Hepatocyte (in vitro differentiated cells): ENCODE data around the gene WDR41. TPM values are rescaled to one million over a fixed set of nuclear protein-coding genes. Genes with fewer than 3 reads are reported as not detected.

Experiments
- DNase-seq: peaks from one replicate; pipeline ENCODE4 v3.0.0-alpha.2; 2016; ENCODE audit warnings: low spot score
- H2AFZ ChIP-seq: fragments of 200-600 bp; sonication (generic); 2 replicates; pipeline ENCODE4 v1.6.0; 2016; ENCODE audit warnings: antibody characterized with exemption, mild to moderate bottlenecking
- H3K27ac ChIP-seq: fragments of 200-600 bp; sonication (generic); 2 replicates; pipeline ENCODE4 v1.5.1; 2016; ENCODE audit warnings: mild to moderate bottlenecking
- H3K27me3 ChIP-seq: fragments of 200-600 bp; sonication (generic); 2 replicates; pipeline ENCODE4 v1.6.1; 2016
- H3K36me3 ChIP-seq: fragments of 200-600 bp; sonication (generic); replicated peaks from 2 replicates; pipeline ENCODE4 v1.5.1; 2016; ENCODE audit warnings: low read depth; ENCODE audit not compliant: insufficient read depth
- H3K4me1 ChIP-seq: fragments of 200-600 bp; sonication (generic); 2 replicates; pipeline ENCODE4 v1.5.1; 2016; ENCODE audit warnings: mild to moderate bottlenecking, moderate library complexity; ENCODE audit not compliant: insufficient read depth
- H3K4me2 ChIP-seq: fragments of 200-600 bp; sonication (generic); 2 replicates; pipeline ENCODE4 v1.6.0; 2016
- H3K4me3 ChIP-seq: fragments of 200-600 bp; sonication (generic); 2 replicates; pipeline ENCODE4 v1.5.1; 2016; ENCODE audit warnings: mild to moderate bottlenecking
- H3K79me2 ChIP-seq: fragments of 200-600 bp; sonication (generic); 2 replicates; pipeline ENCODE4 v1.6.0; 2017; ENCODE audit warnings: mild to moderate bottlenecking
- H3K9me2 ChIP-seq: fragments of 200-600 bp; sonication (generic); replicated peaks from 2 replicates; pipeline ENCODE4 v1.6.0; 2017; ENCODE audit warnings: mild to moderate bottlenecking; ENCODE audit not compliant: insufficient read depth
- H3K9me3 ChIP-seq: fragments of 200-600 bp; sonication (generic); 2 replicates; pipeline ENCODE4 v1.5.1; 2016; ENCODE audit warnings: low read depth, mild to moderate bottlenecking
- H4K20me1 ChIP-seq: fragments of 200-600 bp; sonication (generic); 2 replicates; pipeline ENCODE4 v1.6.0; 2016; ENCODE audit warnings: mild to moderate bottlenecking; ENCODE audit not compliant: insufficient read depth, poor library complexity, severe bottlenecking
- EZH2 ChIP-seq: fragments of 200-600 bp; sonication (generic); IDR thresholded peaks from 2 replicates; pipeline ENCODE4 v1.6.1; 2016; ENCODE audit warnings: antibody characterized with exemption, mild to moderate bottlenecking, borderline replicate concordance
- EZH2phosphoT487 ChIP-seq: fragments of 200-600 bp; sonication (generic); IDR thresholded peaks from one replicate; pipeline ENCODE4 v1.6.1; 2018; ENCODE audit warnings: antibody characterized with exemption, mild to moderate bottlenecking, low read depth, moderate library complexity; ENCODE audit not compliant: unreplicated experiment, severe bottlenecking
- WGBS: methylation state at CpG from one replicate; pipeline ENCODE4 v1.1.6; 2016; ENCODE audit warnings: low lambda C conversion rate; ENCODE audit errors: missing lambda C conversion rate; 5-methylcytosine and 5-hydroxymethylcytosine counted together
- polyA plus RNA-seq: library from polyadenylated mRNA; unstranded; fragments of >200 nt; fragmentation: Nextera tagmentation; extraction: Ambion mirVana; gene quantifications from 2 replicates; pipeline ENCODE4 v1.2.1, GENCODE V29; 2016
- total RNA-seq: library from RNA; depleted of rRNA; stranded (reverse); fragments of >200 nt; gene quantifications from 2 replicates; pipeline ENCODE4 v1.2.3, GENCODE V29; 2014
- TF ChIP-seq, protein P1 (sequence below): fragments of 200-600 bp; sonication (generic); IDR thresholded peaks from 2 replicates; pipeline ENCODE4 v1.5.1; 2016; ENCODE audit warnings: antibody characterized with exemption, mild to moderate bottlenecking; ENCODE audit not compliant: poor library complexity

Gene WDR41
- total and polyA plus RNA-seq, 2 experiments from 2014 or later, result 40.5 to 80.5 TPM

DNA sequence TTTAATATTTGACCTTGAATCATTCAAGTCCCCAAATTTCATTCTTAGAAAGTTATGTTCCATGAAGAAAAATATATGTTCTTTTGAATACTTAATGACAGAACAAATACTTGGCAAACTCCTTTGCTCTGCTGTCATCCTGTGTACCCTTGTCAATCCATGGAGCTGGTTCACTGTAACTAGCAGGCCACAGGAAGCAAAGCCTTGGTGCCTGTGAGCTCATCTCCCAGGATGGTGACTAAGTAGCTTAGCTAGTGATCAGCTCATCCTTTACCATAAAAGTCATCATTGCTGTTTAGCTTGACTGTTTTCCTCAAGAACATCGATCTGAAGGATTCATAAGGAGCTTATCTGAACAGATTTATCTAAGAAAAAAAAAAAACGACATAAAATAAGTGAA lies 65.4 kb downstream of the WDR41 start:
- WGBS, result 49% methylated on average over 2 of the region's 2 CpGs
- TF ChIP-seq EZH2phosphoT487 (no peak), EZH2 (no peak)
- TF ChIP-seq, protein P1, sequence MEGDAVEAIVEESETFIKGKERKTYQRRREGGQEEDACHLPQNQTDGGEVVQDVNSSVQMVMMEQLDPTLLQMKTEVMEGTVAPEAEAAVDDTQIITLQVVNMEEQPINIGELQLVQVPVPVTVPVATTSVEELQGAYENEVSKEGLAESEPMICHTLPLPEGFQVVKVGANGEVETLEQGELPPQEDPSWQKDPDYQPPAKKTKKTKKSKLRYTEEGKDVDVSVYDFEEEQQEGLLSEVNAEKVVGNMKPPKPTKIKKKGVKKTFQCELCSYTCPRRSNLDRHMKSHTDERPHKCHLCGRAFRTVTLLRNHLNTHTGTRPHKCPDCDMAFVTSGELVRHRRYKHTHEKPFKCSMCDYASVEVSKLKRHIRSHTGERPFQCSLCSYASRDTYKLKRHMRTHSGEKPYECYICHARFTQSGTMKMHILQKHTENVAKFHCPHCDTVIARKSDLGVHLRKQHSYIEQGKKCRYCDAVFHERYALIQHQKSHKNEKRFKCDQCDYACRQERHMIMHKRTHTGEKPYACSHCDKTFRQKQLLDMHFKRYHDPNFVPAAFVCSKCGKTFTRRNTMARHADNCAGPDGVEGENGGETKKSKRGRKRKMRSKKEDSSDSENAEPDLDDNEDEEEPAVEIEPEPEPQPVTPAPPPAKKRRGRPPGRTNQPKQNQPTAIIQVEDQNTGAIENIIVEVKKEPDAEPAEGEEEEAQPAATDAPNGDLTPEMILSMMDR, result no peak
- Histone ChIP-seq H4K20me1 (no peaks in the 10 kb centered on the region), H3K4me3 (no peak overlapping the region), H2AFZ (no peak overlapping the region), H3K9me2 (no peaks in the 10 kb centered on the region), H3K9me3 (no peaks in the 10 kb centered on the region), H3K36me3 (no peaks in the 10 kb centered on the region), H3K27ac (peak overlapping the region; percentile 50), H3K4me1 (peaks cover 22% of the 10 kb centered on the region), H3K79me2 (no peaks in the 10 kb centered on the region), H3K4me2 (peak overlapping the region; percentile 31), H3K27me3 (no peaks in the 10 kb centered on the region)
- no peak for DNase-seq

DNA sequence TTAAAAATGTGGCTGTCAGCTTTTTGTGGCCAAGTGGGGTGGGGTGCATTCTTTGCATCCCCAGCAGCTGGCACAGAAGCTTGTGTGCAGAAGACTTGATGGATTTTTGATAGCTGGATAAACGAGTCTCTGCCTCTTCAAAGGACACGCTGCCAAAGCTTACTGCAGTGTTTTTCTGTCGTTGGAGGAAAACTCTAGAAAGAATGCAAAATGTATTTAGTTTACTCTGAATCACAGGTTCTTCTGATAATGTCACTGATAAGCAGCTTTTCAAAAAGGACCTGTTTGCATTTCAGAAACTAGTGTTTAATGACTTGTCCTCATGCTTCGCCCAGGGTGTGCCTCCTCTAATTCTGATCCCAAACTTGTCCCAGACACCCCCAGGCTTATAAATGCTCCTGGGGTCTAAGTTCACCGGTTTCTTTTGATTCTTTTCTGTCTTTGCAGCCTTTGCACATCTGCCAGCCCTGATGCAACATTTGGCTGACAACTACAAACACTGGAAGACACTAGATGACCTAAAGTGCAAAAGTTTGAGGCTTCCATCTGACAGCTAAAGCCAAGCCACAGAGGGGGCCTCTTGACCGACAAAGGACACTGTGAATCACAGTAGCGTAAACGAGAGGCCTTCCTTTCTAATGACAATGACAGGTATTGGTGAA lies 66.0 kb downstream of the WDR41 start:
- no peak for DNase-seq
- H3K9me2 ChIP-seq, result no peaks in the 10 kb centered on the region
- H3K9me3 ChIP-seq, result no peaks in the 10 kb centered on the region
- H2AFZ ChIP-seq, result no peak overlapping the region
- H3K4me2 ChIP-seq, result peak overlapping the region; percentile 31
- no peak overlapping the region for H3K4me3 ChIP-seq
- no peaks in the 10 kb centered on the region for H3K36me3 ChIP-seq
- TF ChIP-seq EZH2phosphoT487 (no peak), EZH2 (no peak)
- TF ChIP-seq, protein P1, result no peak
- H3K27me3 ChIP-seq, result no peaks in the 10 kb centered on the region
- H3K79me2 ChIP-seq, result no peaks in the 10 kb centered on the region
- peak overlapping the region; percentile 50 for H3K27ac ChIP-seq
- H3K4me1 ChIP-seq, result peaks cover 22% of the 10 kb centered on the region
- H4K20me1 ChIP-seq, result no peaks in the 10 kb centered on the region
- 35% methylated on average over 8 of the region's 8 CpGs for WGBS

DNA sequence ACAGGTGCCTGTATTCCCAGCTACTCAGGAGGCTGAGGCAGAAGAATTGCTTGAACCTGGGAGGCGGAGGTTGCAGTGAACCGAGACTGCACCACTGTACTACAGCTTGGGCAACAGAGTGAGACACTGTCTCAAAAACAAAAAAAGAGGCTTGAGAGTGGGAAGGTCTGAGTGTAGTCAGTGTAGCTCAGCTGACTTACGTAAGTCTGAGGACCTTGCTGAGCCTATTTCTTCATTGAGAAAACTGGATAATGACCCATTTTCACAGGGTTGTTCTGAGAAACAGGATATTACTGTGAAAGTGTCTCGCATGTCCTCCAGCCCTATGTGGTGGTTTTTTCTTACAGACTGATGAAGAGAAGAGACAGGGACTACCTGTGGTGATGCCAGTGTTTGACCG lies 66.7 kb downstream of the WDR41 start:
- H3K27ac ChIP-seq, result peak overlapping the region; percentile 50
- H3K79me2 ChIP-seq, result no peaks in the 10 kb centered on the region
- 92% methylated on average over 5 of the region's 5 CpGs for WGBS
- no peak for TF ChIP-seq EZH2
- TF ChIP-seq, protein P1, result no peak
- TF ChIP-seq EZH2phosphoT487, result no peak
- H3K9me3 ChIP-seq, result no peaks in the 10 kb centered on the region
- no peaks in the 10 kb centered on the region for H4K20me1 ChIP-seq
- H3K27me3 ChIP-seq, result no peaks in the 10 kb centered on the region
- no peak overlapping the region for H2AFZ ChIP-seq
- peaks cover 22% of the 10 kb centered on the region for H3K4me1 ChIP-seq
- no peaks in the 10 kb centered on the region for H3K36me3 ChIP-seq
- H3K4me3 ChIP-seq, result no peak overlapping the region
- H3K4me2 ChIP-seq, result no peak overlapping the region
- H3K9me2 ChIP-seq, result no peaks in the 10 kb centered on the region
- DNase-seq, result no peak
